Neural crest cell (in vitro differentiated cells): ENCODE data around the gene MAP4K1. TPM values are rescaled to one million over a fixed set of nuclear protein-coding genes. Genes with fewer than 3 reads are reported as not detected.
"Not testable (repeated sequence)": the region's sequence is repeated elsewhere in the genome, so short reads cannot be mapped to it uniquely, and the experiment has no call there.

Source experiments
- DNase-seq: peaks from one replicate; pipeline ENCODE4 v3.0.0; 2021; ENCODE audit warnings: low read depth, mixed read lengths, low spot score
- H3K27ac Mint-ChIP-seq: one replicate; pipeline ENCODE4 v1.8.0; 2021; ENCODE audit warnings: mild to moderate bottlenecking, mixed read lengths; ENCODE audit not compliant: unreplicated experiment
- H3K27me3 Mint-ChIP-seq: 2 replicates; pipeline ENCODE4 v1.8.0; 2021; ENCODE audit warnings: low read depth, mild to moderate bottlenecking, mixed read lengths
- H3K36me3 Mint-ChIP-seq: 2 replicates; pipeline ENCODE4 v1.8.0; 2021; ENCODE audit warnings: low read depth, mild to moderate bottlenecking, mixed read lengths
- H3K4me1 Mint-ChIP-seq: 2 replicates; pipeline ENCODE4 v1.8.0; 2021; ENCODE audit warnings: mixed read lengths
- H3K4me3 Mint-ChIP-seq: one replicate; pipeline ENCODE4 v1.8.0; 2021; ENCODE audit warnings: mild to moderate bottlenecking, mixed read lengths
- H3K9me3 Mint-ChIP-seq: 2 replicates; pipeline ENCODE4 v1.8.0; 2021; ENCODE audit warnings: mixed read lengths
- total RNA-seq: library from RNA; stranded (reverse); gene quantifications from 2 replicates; pipeline ENCODE4 v1.2.1, GENCODE V29; 2021
- TF ChIP-seq, protein P1 (sequence below): fragments of 200-600 bp; sonication (generic); conservative IDR thresholded peaks from 2 replicates; pipeline ENCODE4 v1.5.0; 2021; ENCODE audit warnings: antibody characterized with exemption, mild to moderate bottlenecking

The MAP4K1 gene
- total RNA-seq, 1 donor from 2014 or later: 3.4 TPM

DNA sequence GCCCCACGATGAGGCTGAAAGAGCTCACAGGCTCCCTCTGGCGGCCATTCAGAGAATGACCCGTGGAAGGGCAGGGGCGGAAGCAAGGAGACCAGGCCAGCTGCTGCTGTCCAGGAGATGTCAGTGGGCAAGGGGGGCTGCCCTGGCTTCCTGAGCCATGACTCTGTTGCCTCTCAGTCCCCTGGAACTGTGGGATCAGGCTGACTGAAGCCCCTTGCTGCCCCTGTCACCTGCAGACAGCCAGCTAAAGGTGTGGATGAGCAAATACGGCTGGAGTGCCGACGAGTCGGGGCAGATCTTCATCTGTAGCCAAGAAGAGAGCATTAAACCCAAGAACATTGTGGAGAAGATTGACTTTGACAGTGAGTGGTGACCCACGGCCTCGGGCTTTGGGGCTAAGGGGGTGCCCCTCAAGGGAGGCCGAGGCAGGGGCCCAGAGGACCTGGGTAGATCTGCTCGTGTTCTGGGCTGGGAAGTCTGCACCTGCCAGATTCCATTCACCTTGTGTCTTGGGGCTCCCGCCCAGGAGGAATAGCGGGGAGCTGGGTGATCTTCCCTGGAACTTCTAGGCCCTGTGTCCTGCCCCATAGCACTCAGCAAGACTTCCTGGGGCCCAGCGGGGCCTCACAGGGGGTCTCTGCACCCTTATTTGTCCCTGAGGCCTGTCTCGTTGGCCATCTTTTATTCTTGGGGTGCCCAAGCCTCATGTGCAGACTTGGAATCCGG, 17.2 kb upstream of the MAP4K1 start:
- peak; percentile 85 for DNase-seq
- TF ChIP-seq, protein P1, sequence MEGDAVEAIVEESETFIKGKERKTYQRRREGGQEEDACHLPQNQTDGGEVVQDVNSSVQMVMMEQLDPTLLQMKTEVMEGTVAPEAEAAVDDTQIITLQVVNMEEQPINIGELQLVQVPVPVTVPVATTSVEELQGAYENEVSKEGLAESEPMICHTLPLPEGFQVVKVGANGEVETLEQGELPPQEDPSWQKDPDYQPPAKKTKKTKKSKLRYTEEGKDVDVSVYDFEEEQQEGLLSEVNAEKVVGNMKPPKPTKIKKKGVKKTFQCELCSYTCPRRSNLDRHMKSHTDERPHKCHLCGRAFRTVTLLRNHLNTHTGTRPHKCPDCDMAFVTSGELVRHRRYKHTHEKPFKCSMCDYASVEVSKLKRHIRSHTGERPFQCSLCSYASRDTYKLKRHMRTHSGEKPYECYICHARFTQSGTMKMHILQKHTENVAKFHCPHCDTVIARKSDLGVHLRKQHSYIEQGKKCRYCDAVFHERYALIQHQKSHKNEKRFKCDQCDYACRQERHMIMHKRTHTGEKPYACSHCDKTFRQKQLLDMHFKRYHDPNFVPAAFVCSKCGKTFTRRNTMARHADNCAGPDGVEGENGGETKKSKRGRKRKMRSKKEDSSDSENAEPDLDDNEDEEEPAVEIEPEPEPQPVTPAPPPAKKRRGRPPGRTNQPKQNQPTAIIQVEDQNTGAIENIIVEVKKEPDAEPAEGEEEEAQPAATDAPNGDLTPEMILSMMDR: peak; percentile 94
- peak overlapping the region; percentile 6 for H3K27ac Mint-ChIP-seq
- no peaks in the 10 kb centered on the region for H3K9me3 Mint-ChIP-seq
- peaks cover 7% of the 10 kb centered on the region for H3K36me3 Mint-ChIP-seq
- no peaks in the 10 kb centered on the region for H3K27me3 Mint-ChIP-seq
- no peak overlapping the region for H3K4me3 Mint-ChIP-seq
- peaks cover 7% of the 10 kb centered on the region for H3K4me1 Mint-ChIP-seq

DNA sequence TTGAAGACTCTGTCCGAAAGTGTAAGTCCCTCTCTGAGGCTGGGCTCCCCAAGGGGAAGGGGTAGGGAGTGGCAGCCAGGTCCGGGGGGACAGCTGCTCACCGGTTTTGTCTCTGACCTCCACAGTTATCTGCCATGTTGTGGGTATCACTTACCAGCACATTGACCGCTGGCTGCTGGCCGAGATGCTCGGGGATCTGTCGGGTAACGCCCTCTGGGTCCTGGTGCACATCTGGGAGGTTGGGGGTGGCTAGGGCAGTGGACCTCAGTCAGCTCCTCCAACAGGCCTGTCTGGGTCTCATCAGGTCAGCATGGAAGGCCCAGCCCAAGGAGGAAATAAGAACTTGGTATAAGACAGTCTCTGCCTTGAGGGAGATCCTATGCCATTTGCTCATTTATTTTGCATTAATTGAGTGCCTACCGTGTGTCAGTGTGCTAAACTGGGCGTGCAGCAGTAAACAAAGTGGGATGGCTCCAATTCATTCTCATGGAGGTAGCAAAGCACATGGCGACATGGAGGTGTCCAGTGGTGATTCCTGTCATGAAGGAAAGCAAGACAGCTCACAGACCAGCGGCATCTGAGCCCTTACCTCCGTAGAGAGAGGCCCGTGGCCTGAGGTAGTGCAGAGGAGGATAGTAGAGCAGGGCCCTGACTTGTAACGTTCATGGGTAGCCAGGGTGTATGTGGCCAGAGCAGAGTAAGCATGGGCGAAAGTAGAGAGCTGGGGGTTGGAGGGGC, 14.9 kb upstream of the MAP4K1 start:
- TF ChIP-seq, protein P1: no peak
- peaks cover 7% of the 10 kb centered on the region for H3K4me1 Mint-ChIP-seq
- no peak for DNase-seq
- no peak overlapping the region for H3K4me3 Mint-ChIP-seq
- H3K27me3 Mint-ChIP-seq: no peaks in the 10 kb centered on the region
- H3K9me3 Mint-ChIP-seq: no peaks in the 10 kb centered on the region
- H3K27ac Mint-ChIP-seq: no peak overlapping the region
- peaks cover 8% of the 10 kb centered on the region for H3K36me3 Mint-ChIP-seq

DNA sequence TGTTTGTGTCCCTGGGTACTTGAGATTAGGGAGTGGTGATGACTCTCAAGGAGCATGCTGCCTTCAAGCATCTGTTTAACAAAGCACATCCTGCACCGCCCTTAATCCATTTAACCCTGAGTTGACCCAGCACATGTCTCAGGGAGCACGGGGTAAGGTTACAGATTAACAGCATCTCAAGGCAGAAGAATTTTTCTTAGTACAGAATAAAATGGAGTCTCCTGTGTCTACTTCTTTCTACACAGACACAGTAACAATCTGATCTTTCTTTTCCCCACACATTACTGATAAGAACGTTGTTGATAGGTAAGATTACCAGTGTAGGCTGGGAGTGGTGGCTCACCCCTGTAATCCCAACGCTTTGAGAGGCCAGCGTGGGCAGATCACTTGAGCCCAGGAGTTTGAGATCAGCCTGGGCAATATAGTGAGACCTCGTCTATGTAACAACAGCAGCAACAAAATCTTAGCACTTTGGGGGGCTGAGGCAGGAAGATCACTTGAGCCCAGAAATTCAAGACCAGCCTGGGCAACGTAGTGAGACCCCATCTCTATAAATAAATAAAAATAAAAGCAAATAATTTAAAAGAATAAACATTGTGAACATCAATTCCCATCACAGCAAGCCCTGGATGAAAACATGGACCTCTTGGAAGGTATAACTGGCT, 14.2 kb upstream of the MAP4K1 start:
- H3K4me3 Mint-ChIP-seq, H3K9me3 Mint-ChIP-seq, H3K27me3 Mint-ChIP-seq, H3K27ac Mint-ChIP-seq, DNase-seq, H3K36me3 Mint-ChIP-seq, H3K4me1 Mint-ChIP-seq: not testable (repeated sequence)

DNA sequence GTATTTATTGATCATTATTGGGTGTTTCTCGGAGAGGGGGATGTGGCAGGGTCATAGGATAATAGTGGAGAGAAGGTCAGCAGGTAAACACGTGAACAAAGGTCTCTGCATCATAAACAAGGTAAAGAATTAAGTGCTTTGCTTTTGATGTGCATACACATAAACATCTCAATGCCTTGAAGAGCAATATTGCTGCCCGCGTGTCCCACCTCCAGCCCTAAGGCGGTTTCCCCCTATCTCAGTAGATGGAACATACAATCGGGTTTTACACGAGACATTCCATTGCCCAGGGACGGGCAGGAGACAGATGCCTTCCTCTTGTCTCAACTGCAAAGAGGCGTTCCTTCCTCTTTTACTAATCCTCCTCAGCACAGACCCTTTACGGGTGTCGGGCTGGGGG, 13.5 kb upstream of the MAP4K1 start:
- H3K4me1 Mint-ChIP-seq, H3K4me3 Mint-ChIP-seq, H3K9me3 Mint-ChIP-seq, DNase-seq, H3K27ac Mint-ChIP-seq, H3K36me3 Mint-ChIP-seq, H3K27me3 Mint-ChIP-seq: not testable (repeated sequence)

DNA sequence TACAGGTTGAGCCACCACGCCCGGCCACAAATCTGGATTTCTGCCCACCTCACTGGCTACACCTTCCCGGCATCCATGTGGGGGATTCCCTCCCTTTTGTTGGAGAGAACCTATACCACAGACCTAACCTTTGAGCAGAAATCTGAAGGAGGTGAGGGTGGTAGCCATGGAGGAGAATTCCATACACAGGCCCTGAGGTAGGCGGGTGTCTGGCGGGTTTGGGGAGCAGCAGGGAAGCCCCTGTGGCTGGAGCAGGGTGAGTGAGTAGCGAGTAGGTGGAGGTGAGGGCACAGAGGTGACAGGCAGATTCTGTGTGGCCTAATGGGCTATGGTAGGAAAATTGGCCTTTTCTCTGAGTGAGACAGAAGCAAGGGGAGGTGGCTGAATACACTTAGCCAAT, 11.8 kb upstream of the MAP4K1 start:
- H3K27me3 Mint-ChIP-seq: no peaks in the 10 kb centered on the region
- no peak for DNase-seq
- no peaks in the 10 kb centered on the region for H3K4me1 Mint-ChIP-seq
- TF ChIP-seq, protein P1: no peak
- H3K4me3 Mint-ChIP-seq: no peak overlapping the region
- peaks cover 10% of the 10 kb centered on the region for H3K36me3 Mint-ChIP-seq
- H3K27ac Mint-ChIP-seq: peak overlapping the region; percentile 83
- no peaks in the 10 kb centered on the region for H3K9me3 Mint-ChIP-seq

DNA sequence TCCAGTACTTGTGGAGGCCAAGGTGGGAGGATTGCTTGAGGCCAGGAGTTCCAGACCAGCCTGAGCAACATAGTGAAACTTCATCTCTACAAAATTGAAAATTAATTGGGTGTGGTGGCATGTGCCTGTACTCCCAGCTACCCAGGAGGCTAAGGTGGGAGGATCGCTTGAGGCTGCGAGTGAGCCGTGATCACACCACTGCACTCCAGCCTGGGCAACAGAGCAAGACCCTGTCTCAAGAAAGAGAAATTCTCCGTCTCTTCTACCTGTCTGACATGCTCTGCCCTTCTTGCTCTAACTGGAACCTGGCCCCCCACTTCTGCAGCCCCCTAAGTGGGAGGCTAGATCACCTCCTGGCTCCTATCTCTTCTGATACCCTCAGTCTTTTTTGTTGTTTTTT, 8.6 kb upstream of the MAP4K1 start:
- TF ChIP-seq, protein P1: no peak
- Mint-ChIP-seq H3K27me3 (no peaks in the 10 kb centered on the region), H3K4me3 (peak overlapping the region; percentile 50), H3K27ac (no peak overlapping the region), H3K4me1 (no peaks in the 10 kb centered on the region), H3K9me3 (no peaks in the 10 kb centered on the region), H3K36me3 (peaks cover 8% of the 10 kb centered on the region)
- DNase-seq: no peak
